Fibroblast of mammary gland (primary cell): ENCODE measurements around the gene SLC9A5.

Experiments used
- DNase-seq: peaks from one replicate; pipeline ENCODE4 v3.0.0-alpha.2; 2010; ENCODE audit warnings: low read depth
- H3K4me3 ChIP-seq: 2 replicates; pipeline ENCODE4 v1.5.1; 2011; ENCODE audit warnings: low read depth, mild to moderate bottlenecking, low read length, moderate library complexity; ENCODE audit not compliant: control insufficient read depth
- TF ChIP-seq, protein P1 (sequence below): conservative IDR thresholded peaks from 2 replicates; pipeline ENCODE4 v1.5.1; 2011; ENCODE audit warnings: low read depth, low read length, inconsistent platforms; ENCODE audit not compliant: control insufficient read depth, insufficient read depth

Gene SLC9A5

GRCh38 chr16:67281536-67282446, 33.0 kb downstream of the SLC9A5 start:
- no peak for DNase-seq
- TF ChIP-seq, protein P1, sequence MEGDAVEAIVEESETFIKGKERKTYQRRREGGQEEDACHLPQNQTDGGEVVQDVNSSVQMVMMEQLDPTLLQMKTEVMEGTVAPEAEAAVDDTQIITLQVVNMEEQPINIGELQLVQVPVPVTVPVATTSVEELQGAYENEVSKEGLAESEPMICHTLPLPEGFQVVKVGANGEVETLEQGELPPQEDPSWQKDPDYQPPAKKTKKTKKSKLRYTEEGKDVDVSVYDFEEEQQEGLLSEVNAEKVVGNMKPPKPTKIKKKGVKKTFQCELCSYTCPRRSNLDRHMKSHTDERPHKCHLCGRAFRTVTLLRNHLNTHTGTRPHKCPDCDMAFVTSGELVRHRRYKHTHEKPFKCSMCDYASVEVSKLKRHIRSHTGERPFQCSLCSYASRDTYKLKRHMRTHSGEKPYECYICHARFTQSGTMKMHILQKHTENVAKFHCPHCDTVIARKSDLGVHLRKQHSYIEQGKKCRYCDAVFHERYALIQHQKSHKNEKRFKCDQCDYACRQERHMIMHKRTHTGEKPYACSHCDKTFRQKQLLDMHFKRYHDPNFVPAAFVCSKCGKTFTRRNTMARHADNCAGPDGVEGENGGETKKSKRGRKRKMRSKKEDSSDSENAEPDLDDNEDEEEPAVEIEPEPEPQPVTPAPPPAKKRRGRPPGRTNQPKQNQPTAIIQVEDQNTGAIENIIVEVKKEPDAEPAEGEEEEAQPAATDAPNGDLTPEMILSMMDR, result no peak
- H3K4me3 ChIP-seq, result no peak overlapping the region

GRCh38 chr16:67282447-67282805, 33.6 kb downstream of the SLC9A5 start:
- H3K4me3 ChIP-seq, result no peak overlapping the region
- no peak for DNase-seq
- TF ChIP-seq, protein P1, result no peak

GRCh38 chr16:67283039-67283825, 34.5 kb downstream of the SLC9A5 start:
- peak; percentile 64 for DNase-seq
- H3K4me3 ChIP-seq, result no peak overlapping the region
- TF ChIP-seq, protein P1, result no peak

GRCh38 chr16:67283826-67284555, 35.2 kb downstream of the SLC9A5 start:
- TF ChIP-seq, protein P1, result no peak
- H3K4me3 ChIP-seq, result no peak overlapping the region
- DNase-seq, result no peak

DNA sequence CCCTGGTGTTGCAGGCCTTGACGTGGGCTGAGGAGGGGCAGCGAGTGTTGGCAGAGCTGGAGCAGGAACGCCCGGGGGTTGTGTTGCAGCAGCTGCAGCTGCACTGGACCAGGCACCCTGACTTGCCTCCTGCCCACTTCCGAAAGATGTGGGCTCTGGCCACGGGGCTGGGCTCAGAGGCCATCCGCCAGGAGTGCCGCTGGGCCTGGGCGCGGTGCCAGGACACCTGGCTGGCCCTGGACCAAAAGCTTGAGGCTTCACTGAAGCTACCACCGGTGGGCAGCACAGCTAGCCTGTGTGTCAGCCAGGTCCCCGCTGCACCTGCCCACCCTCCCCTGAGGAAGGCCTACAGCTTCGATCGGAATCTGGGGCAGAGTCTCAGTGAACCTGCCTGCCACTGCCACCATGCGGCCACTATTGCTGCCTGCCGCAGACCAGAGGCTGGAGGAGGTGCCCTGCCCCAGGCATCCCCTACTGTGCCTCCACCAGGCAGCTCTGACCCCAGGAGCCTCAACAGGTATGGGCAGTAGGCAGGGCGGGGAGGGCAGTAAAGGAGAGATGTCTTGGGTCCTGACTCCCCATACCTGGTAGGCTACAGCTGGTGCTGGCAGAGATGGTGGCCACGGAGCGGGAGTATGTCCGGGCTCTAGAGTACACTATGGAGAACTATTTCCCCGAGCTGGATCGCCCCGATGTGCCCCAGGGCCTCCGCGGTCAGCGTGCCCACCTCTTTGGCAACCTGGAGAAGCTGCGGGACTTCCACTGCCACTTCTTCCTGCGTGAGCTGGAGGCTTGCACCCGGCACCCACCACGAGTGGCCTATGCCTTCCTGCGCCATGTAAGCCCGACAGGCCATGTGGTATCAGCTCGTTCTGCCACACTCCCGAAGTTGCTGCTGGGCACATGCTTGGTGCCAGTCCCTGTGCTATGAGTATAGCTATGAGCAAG, 36.2 kb downstream of the SLC9A5 start:
- DNase-seq, result peak; percentile 18
- TF ChIP-seq, protein P1, result peak; percentile 31
- no peak overlapping the region for H3K4me3 ChIP-seq
